HepG2 (cell line): Measurements from ENCODE around the gene RPH3AL. TPM values are rescaled to one million over a fixed set of nuclear protein-coding genes. Genes with fewer than 3 reads are reported as not detected.
A peak's percentile ranks its signal among the peaks of the same experiment; 100 is the strongest.

Experiments
- ATAC-seq: fragments of 200-7000 bp; cut with Tn5 transposase; 3 replicates; pipeline ENCODE4 v1.9.1; 2020; ENCODE audit warnings: mild to moderate bottlenecking, moderate library complexity
- BruUV-seq: library from RNA; stranded (reverse); fragments of 400-500 nt; replicated peaks from 2 replicates; lab custom pipeline; 2021; lab: Mats Ljungman, UMichigan
- CTCF ChIA-PET: fragments of 300-600 bp; formaldehyde crosslinking; extraction: SDS; loops from one replicate; lab custom pipeline; 2021; ENCODE audit warnings: low total read pairs, inconsistent platforms, low intra/inter-chr PET ratio; lab: Yijun Ruan, JAX
- POLR2A ChIA-PET: fragments of 350-600 bp; sonication (Branson Sonifier 250); formaldehyde crosslinking; loops from one replicate; lab custom pipeline; 2020; ENCODE audit warnings: antibody characterized with exemption, inconsistent platforms; lab: Yijun Ruan, JAX
- DNase-seq: peaks from one replicate; pipeline ENCODE4 v3.0.0-alpha.2; 2015; ENCODE audit warnings: low spot score
- FAIRE-seq: peaks from 3 replicates; lab custom pipeline; 2011; peaks lifted over from hg19 to GRCh38; lab: Jason Lieb, UNC
- H2AFZ ChIP-seq: one replicate; pipeline ENCODE4 v1.6.1; 2011; ENCODE audit warnings: low read length, inconsistent platforms
- H3K27ac ChIP-seq: fragments of 300-600 bp; 3 replicates; pipeline ENCODE4 v1.8.0; 2011; ENCODE audit warnings: mixed run types, mild to moderate bottlenecking, mixed read lengths, low read length, inconsistent platforms; ENCODE audit not compliant: insufficient read depth; ENCODE audit errors: extremely low read length
- H3K27me3 ChIP-seq, 2 experiments: fragments of 200-600 bp in 1 of 2; 2 replicates in 1 of 2; 3 replicates in 1 of 2; pipeline versions ENCODE4 v1.6.0 to v1.8.0; 2011; ENCODE audit warnings: low read length in 2 of 2, mild to moderate bottlenecking in 2 of 2, moderate library complexity in 2 of 2, inconsistent platforms in 1 of 2; ENCODE audit not compliant: insufficient read depth in 2 of 2, control insufficient read depth in 1 of 2
- H3K36me3 ChIP-seq, 2 experiments: fragments of 200-600 bp in 1 of 2; replicated peaks in 1 of 2; 2 replicates in 1 of 2; 3 replicates in 1 of 2; pipeline versions ENCODE4 v1.5.1 to v1.8.0; 2011; ENCODE audit warnings: low read length in 2 of 2, inconsistent platforms in 1 of 2; ENCODE audit not compliant: insufficient read depth in 2 of 2, control insufficient read depth in 1 of 2
- H3K4me1 ChIP-seq: 2 replicates; pipeline ENCODE4 v1.5.1; 2012; ENCODE audit warnings: low read length, inconsistent platforms; ENCODE audit not compliant: insufficient read depth
- H3K4me2 ChIP-seq: 2 replicates; pipeline ENCODE4 v1.6.0; 2011; ENCODE audit warnings: low read depth, low read length, inconsistent platforms
- H3K4me3 ChIP-seq, 3 experiments: fragments of 200-600 bp in 1 of 3; sonication (generic), shearing (Covaris generic) in 1 of 3; replicated peaks in 1 of 3; 2 replicates each; pipeline ENCODE4 v1.5.1; 2011 to 2016; ENCODE audit warnings: low read length in 3 of 3, inconsistent platforms in 2 of 3, low read depth in 2 of 3, mild to moderate bottlenecking in 2 of 3, control low read depth in 1 of 3, mixed read lengths in 1 of 3; ENCODE audit not compliant: insufficient read depth in 1 of 3
- H3K79me2 ChIP-seq: one replicate; pipeline ENCODE4 v1.6.1; 2011; ENCODE audit warnings: low read length, inconsistent platforms; ENCODE audit not compliant: insufficient read depth
- H3K9ac ChIP-seq: 2 replicates; pipeline ENCODE4 v1.6.0; 2011; ENCODE audit warnings: mild to moderate bottlenecking, low read depth, low read length, inconsistent platforms; ENCODE audit not compliant: insufficient read depth
- H3K9me3 ChIP-seq: 2 replicates; pipeline ENCODE4 v1.5.1; 2012; ENCODE audit warnings: mild to moderate bottlenecking, low read length
- H4K20me1 ChIP-seq: 2 replicates; pipeline ENCODE4 v1.6.0; 2011; ENCODE audit warnings: inconsistent platforms, mild to moderate bottlenecking, low read length, moderate library complexity; ENCODE audit not compliant: insufficient read depth
- AKAP8 ChIP-seq: sonication (generic); formaldehyde crosslinking; IDR thresholded peaks from 2 replicates; pipeline ENCODE4 v1.5.1; 2020; ENCODE audit warnings: mild to moderate bottlenecking, missing genetic modification reagents
- CAMTA2 ChIP-seq: sonication (generic); formaldehyde crosslinking; IDR thresholded peaks from 2 replicates; pipeline ENCODE4 v1.4.0; 2020; ENCODE audit warnings: mild to moderate bottlenecking, missing genetic modification reagents, borderline replicate concordance
- E2F1 ChIP-seq: sonication (generic); formaldehyde crosslinking; IDR thresholded peaks from 2 replicates; pipeline ENCODE4 v1.5.0; 2020; ENCODE audit warnings: missing genetic modification reagents
- NR2C2 ChIP-seq: sonication (generic); formaldehyde crosslinking; IDR thresholded peaks from 2 replicates; pipeline ENCODE4 v1.4.0; 2020; ENCODE audit warnings: missing genetic modification reagents, mild to moderate bottlenecking, moderate library complexity, borderline replicate concordance
- PPARG ChIP-seq: conservative IDR thresholded peaks from 2 replicates; pipeline ENCODE4 v1.6.1; 2016; ENCODE audit warnings: missing biosample characterization, missing genetic modification reagents
- PRPF4 ChIP-seq: fragments of 200-400 bp; formaldehyde crosslinking; IDR thresholded peaks from 2 replicates; pipeline ENCODE4 v1.6.1; 2016; ENCODE audit warnings: low read length, low read depth; ENCODE audit not compliant: poor library complexity, severe bottlenecking
- RAD21 ChIP-seq: fragments of 450-650 bp; formaldehyde crosslinking; IDR thresholded peaks from 2 replicates; pipeline ENCODE4 v1.5.0; 2020; ENCODE audit warnings: mild to moderate bottlenecking
- RORA ChIP-seq: sonication (generic); formaldehyde crosslinking; IDR thresholded peaks from 2 replicates; pipeline ENCODE4 v1.5.0; 2020; ENCODE audit warnings: mild to moderate bottlenecking, missing genetic modification reagents, moderate library complexity
- SSRP1 ChIP-seq: IDR thresholded peaks from 2 replicates; pipeline ENCODE4 v1.6.1; 2016; ENCODE audit warnings: control low read depth
- THAP9 ChIP-seq: sonication (generic); formaldehyde crosslinking; IDR thresholded peaks from 2 replicates; pipeline ENCODE4; 2020; ENCODE audit warnings: missing genetic modification reagents, mild to moderate bottlenecking, borderline replicate concordance
- ZNF260 ChIP-seq: sonication (generic); formaldehyde crosslinking; IDR thresholded peaks from 2 replicates; pipeline ENCODE4 v1.4.0; 2020; ENCODE audit warnings: missing genetic modification reagents, low read depth, mild to moderate bottlenecking, borderline replicate concordance
- ZNF598 ChIP-seq: sonication (generic); formaldehyde crosslinking; IDR thresholded peaks from 2 replicates; pipeline ENCODE4 v1.5.1; 2020; ENCODE audit warnings: mild to moderate bottlenecking, missing genetic modification reagents, borderline replicate concordance
- ZNF713 ChIP-seq: sonication (generic); formaldehyde crosslinking; IDR thresholded peaks from 2 replicates; pipeline ENCODE4 v1.4.0; 2020; ENCODE audit warnings: mild to moderate bottlenecking, missing genetic modification reagents
- WGBS: methylation state at CpG from one replicate; pipeline ENCODE4 v1.1.6; 2017; ENCODE audit warnings: low lambda C conversion rate; 5-methylcytosine and 5-hydroxymethylcytosine counted together
- in situ Hi-C: cut with HindIII; loops from 2 replicates; pipeline ENCODE4 v1.10.0; 2017; ENCODE audit warnings: low pct_unique_long_range_greater_than_20kb; ENCODE audit not compliant: extremely low pct_ligation_motif_present
- intact Hi-C: fragments of 100-400 bp; cut with micrococcal nuclease; formaldehyde crosslinking; loops from one replicate; pipeline ENCODE4 v1.10.0; 2022; ENCODE audit not compliant: unreplicated experiment
- polyA plus RNA-seq, 8 experiments: library from polyadenylated mRNA; depleted of rRNA in 3 of 8; stranded (reverse) in 7 of 8; unstranded in 1 of 8; fragments of >200 nt; fragmentation: Illumina TruSeq in 4 of 8; extraction: Trizol in 4 of 8; gene quantifications; 2 replicates each; pipeline versions ENCODE4 v1.2.1 to v1.2.3, GENCODE V29; 2011 to 2016; ENCODE audit warnings: low read depth in 4 of 8, missing spikeins in 1 of 8, mixed read lengths in 1 of 8; ENCODE audit not compliant: insufficient read depth in 1 of 8
- total RNA-seq, 5 experiments: library from RNA; depleted of rRNA; stranded (reverse); fragments of >200 nt; fragmentation: Illumina TruSeq; extraction: Trizol; gene quantifications; 2 replicates each; pipeline ENCODE4 v1.2.3, GENCODE V29; 2016; ENCODE audit warnings: low read depth in 1 of 5

The RPH3AL gene
- total and polyA plus RNA-seq, 2 of the 13 experiments (the other 11 are each of a cell fraction or from before 2014, with no cell fraction given) = 7.8 to 16.4 TPM

DNA sequence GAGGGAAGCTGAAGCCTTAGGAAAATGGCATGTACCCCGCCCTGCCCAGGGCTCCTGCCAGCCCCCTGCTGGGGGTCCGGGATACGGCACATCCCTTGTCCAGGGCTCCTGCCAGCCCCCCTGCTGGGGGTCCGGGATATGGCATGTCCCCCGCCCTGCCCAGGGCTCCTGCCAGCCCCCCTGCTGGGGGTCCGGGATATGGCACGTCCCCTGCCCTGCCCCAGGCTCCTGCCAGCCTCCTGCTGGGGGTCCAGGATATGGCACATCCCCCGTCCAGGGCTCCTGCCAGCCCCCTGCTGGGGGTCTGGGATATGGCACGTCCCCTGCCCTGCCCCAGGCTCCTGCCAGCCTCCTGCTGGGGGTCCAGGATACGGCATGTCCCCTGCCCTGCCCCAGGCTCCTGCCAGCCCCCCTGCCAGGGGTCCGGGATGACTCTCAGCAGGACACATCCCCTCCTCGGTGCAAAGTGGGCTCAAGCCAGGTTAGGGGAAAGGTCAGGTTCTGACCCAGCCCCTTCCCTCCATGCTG lies 43.2 kb downstream of the RPH3AL start (continued):
- 0 out of 2 replicates have a peak, but pooled peaks have one; percentile 20 for TF ChIP-seq RAD21 (CRISPR knock-in tag)
- TF ChIP-seq, all 625 proteins: peak for 11

GRCh38 chr17:307741-308507 lies 44.7 kb downstream of the RPH3AL start:
- ChIA-PET POLR2A (no interaction called here), CTCF (interaction anchor here (1.2 to 3.3 kb wide), 4 partner anchors 44 to 165 kb away, joined by 3 to 69 read pairs (median 28); partner anchors contain the start of gene RPH3AL)
- Histone ChIP-seq H3K4me1 (no peaks in the 10 kb centered on the region), H3K79me2 (no peaks in the 10 kb centered on the region), H3K4me2 (no peak overlapping the region), H4K20me1 (peaks cover 4% of the 10 kb centered on the region), H3K9me3 (no peaks in the 10 kb centered on the region), H3K27me3 (no peaks in the 10 kb centered on the region), H3K9ac (no peak overlapping the region), H3K27ac (no peak overlapping the region), H3K36me3 (peaks cover 2 to 7% of the 10 kb centered on the region in 2 experiments; a peak in 3 of 5 replicates), H2AFZ (no peak overlapping the region), H3K4me3 (no peak overlapping the region)
- DNase-seq (no peak), ATAC-seq (no peak), FAIRE-seq (no peak)
- 94% methylated on average over 22 of the region's 22 CpGs for WGBS
- intact Hi-C loops (no loop called here), in situ Hi-C loops (no loop called here)
- no TSS peak for BruUV-seq
- no peak for TF ChIP-seq AKAP8 (CRISPR knock-in tag)
- no peak for TF ChIP-seq ZNF713
- no peak for TF ChIP-seq ZNF598 (CRISPR knock-in tag)
- TF ChIP-seq E2F1 = no peak
- no peak for TF ChIP-seq NR2C2 (CRISPR knock-in tag)
- no peak for TF ChIP-seq PRPF4
- no peak for TF ChIP-seq THAP9 (CRISPR knock-in tag)
- TF ChIP-seq ZNF260 = no peak
- TF ChIP-seq RORA (CRISPR knock-in tag) = no peak
- TF ChIP-seq PPARG = no peak
- TF ChIP-seq CAMTA2 = no peak
- no peak for TF ChIP-seq SSRP1 (CRISPR knock-in tag)
